GM18909 (cell line): Measurements from ENCODE around the gene CLEC11A.

Experiments used
- ATAC-seq: cut with Tn5 transposase; IDR thresholded peaks from one replicate; pipeline ENCODE4 v1.9.1; 2021; ENCODE audit warnings: mild to moderate bottlenecking; ENCODE audit not compliant: unreplicated experiment, poor library complexity

CLEC11A gene, protein sequence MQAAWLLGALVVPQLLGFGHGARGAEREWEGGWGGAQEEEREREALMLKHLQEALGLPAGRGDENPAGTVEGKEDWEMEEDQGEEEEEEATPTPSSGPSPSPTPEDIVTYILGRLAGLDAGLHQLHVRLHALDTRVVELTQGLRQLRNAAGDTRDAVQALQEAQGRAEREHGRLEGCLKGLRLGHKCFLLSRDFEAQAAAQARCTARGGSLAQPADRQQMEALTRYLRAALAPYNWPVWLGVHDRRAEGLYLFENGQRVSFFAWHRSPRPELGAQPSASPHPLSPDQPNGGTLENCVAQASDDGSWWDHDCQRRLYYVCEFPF

DNA sequence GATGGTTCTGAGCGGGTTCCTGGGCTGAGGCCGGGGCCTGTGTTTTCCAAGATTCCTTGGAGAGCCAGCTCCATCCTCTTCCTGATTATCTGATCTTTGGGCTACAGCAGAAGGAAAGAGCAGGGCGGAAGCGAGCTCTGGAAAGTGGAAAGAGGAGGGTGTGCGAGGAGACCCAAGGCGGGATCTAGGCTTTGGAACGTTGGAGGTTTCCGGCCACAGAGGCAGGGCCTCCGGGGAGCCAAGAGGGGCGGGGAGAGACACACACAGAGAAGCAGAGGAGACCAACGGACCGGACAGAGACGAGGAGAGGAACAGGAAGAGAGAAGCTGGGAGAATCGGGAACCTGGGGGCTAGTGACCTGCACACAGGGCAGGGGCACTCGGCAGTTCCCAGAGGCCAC lies at the start of gene CLEC11A:
TSS of gene CLEC11A (plus strand) at position 296 of the 400 bp plus-strand sequence. CDS start 162 bp downstream, outside the sequence.
- no peak for ATAC-seq

DNA sequence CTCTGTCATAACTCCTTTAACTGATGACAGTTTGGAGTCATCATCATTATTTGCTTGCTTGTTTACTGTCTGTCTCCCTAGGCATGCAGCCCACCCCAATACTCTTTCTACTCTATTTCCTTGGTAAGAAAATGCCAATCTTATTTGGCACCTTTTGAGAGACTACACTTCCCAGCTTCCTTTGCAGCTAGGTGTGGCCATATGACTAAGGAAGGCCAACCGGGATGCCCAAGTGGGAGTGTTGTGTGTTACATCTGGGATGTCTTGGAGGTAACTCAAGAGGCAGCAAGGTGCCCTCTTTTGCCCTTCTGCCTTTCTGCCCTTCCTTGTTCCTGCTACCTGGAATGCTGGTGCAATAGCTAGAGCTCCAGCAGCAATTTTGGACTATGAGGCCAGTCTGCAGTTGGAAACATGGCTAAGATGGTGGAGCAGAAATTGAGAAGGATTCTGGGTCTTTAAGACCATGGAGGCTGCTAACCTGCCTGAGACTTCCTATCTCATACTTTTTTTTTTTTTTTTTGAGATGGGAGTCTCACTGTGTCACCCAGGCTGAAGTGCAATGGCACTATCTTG lies 46.5 kb upstream of the CLEC11A start:
- ATAC-seq: no peak

DNA sequence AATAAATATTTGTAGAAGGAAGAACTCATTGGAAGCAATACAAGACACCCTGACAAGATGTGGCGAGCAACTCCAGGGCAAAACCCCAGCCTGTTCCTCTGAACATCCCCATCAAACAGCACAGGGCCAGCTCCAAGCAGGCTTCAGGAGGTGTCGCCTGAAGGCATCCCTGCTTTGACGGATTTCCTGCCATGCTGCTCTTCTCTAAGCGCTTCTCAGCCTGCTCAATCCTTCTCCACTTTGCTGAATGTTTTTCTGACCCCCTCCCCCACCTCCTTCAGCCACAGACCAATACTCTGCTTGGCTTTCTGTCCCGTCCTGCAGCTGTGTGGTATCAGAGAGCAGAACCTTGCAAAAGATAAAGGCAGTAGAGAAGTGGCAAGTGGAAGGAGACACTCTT lies 45.5 kb upstream of the CLEC11A start:
- no peak for ATAC-seq

DNA sequence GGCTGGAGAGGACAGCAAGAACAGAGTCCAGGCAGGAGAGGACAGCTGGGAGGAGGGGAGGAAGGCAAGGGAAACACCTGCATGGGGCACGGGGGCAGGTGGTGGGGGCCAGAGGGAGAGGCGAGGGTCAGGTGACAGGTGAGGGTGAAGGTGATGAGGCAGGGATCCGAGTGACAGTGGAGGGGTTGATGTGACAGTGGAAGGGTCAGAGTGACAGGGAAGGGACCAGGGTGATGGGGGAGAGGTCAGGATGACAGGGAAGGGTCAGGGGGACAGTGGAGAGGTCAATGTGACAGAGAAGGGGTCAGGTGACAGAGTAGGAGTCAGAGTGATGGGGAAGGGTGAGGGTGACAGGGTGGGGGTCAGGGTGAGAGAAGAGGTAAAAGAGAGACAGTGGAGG lies 44.8 kb upstream of the CLEC11A start:
- ATAC-seq: no peak

DNA sequence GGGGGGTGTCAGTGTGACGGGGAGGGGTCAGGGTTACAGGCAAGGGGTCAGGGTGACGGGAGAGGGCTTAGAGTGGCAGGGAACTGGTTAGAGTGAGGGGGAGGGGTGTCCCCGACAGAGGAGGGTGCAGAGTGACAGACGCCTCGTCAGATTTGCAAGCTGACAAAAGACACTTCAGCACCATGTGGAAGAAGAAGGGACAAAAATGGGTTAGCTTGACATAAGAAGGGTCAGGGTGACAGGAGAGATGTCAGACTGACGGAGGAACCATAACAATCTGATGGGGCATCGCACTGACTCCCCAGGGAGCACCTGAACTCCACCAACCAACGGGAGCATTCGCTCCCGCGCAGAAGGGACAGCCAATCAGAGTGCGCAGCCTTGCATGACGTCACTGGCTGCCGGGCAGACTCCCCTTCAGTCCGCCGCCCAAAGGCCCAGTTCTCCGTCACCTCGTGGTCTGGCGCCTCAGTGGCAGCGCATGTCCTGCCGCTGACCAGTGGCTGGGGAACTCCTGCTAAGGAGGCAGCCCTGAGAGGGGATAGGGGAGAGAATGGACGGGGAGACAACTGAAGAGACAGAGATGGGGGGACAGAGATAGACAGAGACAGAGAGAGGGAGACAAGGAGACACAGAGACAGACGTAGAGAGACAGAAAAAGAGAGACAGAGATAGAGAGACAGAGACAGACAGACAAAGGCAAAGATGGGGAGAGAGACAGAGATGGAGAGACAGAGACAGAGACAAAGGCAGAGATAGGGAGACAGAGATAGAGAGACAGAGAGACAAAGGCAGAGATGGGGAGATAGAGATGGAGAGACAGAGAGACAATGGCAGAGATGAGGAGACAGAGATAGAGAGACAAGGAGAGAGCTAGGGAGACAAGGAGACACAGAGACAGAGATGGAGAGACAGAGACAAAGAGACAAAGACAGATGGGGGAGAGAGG lies 43.7 kb upstream of the CLEC11A start:
- ATAC-seq: peak; percentile 78

DNA sequence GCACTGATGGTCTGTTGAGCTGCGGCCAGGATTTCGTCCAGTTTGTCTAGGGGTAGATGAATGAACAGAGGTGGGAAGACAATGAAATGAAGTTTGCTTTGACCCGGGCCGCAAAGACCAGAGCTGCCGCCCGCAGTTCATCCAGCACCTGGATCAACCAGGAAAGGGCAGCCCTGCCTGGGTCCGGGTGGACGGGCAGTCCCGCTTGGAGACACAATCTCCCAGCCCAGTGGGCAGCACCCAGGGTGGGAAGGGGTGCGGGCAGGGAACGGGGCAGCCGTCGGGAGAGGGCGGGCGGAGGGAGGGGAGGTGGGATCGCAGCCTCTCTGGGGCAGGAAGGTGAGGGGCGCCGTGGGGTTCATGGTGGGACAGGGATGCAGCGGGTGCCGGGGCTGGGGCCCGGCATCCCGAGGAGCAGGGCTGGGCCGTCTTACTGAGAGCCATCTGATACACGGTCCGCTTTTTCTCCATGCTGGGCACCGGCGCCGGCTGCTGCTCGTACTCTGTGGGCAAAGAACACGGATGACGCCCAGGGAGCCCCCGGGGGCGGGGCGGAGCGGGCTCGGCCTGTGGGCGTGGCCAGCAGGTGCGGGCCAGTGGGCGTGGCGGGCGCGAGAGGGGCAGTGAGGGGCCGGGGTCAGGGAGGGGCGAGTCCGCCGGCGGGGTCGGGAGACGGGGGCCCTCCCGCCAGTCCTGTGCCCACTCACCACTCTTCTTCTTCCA lies 36.7 kb upstream of the CLEC11A start:
- no peak for ATAC-seq

DNA sequence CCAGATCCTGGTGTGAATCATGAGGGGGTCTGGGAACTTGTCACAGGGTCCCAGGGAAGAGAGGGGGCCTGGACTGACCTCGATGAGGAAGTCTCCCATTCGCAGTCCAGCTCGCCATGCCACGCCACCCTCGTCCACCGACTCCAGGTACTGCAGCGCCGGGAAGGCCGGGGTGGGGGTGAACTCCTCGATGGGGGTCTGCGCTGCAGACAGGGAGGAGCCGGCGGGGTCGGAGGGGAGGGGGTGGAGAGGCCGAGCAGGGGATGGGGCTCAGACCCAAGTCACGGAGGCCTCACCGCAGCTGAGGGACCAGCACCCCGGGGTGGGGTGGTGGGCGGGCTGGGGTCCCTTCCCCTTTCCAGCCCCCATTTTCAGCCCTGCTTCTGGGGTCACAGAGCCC lies 34.4 kb upstream of the CLEC11A start:
- ATAC-seq: no peak

DNA sequence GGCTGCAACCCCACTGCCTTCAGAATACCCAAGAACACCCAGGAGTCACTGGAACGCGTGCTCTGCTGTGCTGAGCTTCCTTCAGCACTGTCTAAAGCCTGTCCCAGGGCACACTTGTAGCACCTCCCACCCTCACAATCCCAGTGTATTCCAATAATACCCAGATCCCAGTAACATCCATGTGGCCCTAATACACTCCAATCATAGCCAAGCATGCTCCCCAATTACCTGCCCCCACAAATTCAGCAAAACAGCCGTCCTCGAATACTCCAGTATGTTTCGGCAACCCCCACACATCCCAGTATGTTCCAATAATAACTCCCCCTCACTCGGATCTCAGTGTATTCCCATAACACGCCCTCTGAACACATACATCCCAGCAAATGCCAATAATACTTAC lies 32.7 kb upstream of the CLEC11A start:
- ATAC-seq: no peak

DNA sequence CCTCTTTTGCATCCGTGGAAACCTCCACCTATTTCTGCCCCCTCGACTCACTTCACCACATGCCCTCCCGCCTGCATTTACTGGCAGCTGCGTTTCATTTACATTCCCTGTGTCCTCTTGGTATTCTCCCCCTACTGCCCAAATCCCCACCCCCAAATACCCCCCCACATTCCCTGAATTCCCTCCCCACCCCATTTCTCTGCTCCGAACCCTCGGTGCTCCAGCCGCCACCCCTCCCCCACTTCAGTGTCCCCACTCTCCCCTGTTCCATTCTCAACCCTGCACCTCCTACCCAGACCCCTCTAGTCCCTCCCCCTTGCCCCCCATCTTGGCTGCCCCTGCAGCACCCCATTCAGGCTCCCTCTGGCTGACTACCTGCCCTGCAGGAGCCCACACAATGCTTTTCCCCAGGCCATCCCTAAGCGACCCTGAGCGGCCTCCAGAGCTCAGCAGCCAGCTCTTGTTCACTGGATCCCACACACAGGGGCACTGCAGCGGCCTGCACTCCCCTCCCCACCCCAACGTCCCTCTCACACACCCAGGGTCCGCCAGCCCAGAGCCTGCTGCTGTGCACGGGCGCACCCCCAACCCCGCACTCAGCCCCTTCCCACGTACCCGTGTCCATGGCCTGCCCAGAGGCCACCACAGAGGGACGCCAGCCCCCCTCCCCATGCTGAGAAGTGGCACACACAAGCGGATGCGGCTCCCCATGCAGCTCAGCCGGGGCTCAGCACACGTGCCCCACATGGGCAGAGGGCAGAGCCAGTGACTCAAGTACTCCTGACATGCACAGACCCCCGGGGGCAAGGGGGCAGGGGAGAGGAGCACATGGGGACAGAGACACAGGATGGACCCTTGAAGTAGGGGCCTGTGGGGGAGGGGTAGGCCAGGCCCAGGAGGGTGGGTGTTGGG lies 29.8 kb upstream of the CLEC11A start:
- no peak for ATAC-seq

DNA sequence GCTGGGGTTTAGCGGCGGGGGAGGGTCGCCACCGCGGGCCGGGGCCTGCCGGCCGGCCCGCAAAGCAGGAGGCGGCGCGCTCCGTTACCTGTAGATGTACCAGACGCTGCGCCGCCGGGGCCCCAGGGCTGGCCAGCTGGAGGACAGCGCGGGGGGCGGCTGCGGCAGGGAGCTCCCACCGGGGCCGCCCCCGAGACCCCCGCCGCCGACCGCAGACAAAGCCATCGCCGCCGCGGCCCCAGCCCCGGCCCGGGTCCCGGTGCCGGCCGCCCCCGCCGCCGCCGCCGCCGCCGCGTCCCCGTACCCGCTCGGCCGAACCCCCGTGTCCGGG lies 28.4 kb upstream of the CLEC11A start:
- ATAC-seq: no peak

DNA sequence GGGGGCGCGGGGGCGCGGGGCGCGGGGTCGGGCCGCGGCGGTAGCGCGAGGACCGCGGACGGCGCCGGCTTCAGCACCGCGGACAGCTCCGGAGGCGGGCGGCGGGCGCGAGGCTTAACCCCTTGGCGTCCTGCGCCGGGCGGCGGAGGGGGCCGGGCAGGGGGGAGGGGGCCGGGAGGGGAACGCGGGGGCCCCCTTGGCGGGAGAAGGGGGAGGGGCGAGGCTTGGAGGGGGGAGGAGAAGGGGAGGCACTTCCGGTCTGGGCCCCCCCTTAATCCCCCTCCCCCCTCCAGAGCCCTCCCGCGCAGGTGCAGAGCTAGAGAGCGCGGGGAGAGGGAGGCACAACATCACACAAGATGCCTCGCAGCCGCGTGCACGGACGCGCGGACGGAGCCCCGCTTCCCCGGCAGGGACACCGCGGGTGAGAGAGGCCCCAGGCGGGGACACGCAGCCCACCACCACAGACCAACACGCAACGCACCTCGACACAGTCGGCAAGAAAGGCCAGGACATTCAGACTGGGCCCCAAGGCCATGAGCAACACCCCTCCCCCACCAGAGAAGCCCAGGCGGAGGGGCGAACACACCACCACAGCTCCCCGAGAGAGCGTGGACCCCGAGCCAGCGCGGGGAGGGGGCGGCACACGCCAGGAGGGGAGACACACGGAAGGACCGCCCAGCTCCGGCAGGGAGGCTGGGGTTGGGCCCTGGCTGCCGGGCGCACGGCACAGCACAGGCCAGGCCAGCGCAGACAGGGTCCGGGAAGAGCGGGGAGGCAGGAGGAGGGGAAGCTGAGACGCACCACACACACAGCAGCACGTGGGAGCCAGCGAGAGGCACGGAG lies 27.7 kb upstream of the CLEC11A start:
- ATAC-seq: no peak

DNA sequence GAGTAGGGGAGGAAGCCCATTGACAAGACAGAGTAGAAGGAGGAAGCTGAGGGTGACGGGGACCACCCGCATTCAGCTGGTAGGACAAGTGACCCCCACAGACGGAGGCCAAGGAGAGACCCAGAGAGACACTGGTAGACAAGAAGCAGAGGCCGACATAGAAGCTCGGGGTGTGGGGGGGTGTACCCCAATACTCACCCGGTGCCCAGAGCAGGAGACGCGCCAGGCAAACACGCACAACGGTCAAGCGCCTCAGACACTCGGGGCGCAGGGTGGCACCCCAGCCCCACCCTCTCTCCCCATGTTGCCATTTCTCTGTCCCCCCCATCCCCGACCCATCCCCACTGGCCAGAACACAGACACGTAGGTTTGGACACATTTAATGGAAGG lies 27.1 kb upstream of the CLEC11A start:
- no peak for ATAC-seq

DNA sequence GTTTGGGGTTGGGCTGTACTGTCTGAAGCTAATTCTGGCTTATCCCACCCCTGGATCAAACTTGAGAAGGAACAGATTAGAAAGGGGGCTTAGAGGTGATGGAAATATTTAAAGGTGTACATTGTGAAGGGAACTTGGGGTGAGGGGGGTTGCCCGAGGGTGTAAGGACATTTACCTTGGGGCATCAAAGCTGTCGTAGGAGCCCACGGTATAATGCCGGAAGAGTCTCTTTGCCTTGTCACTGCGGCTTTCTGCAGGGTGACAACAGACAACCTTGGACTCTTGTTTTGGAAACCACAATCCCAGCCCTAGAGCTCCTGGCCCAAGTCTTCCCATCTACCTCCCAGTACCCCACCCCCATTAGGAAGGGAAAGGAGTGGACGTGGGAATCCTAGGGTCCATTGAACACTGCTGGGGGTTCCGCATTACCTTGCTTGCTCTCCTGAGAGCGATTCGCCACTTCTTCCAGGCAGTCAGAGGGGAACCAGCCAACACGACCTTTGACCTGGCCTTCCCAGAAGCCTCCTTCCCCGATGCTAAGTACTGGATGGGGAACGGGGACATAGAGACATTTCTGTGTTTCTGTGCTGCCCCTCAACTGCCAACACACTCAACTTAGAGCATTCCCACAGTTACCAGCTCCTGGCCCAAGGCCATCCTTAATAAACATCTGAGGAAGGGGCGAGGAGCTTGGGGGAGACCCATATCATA lies 25.6 kb upstream of the CLEC11A start:
- no peak for ATAC-seq

DNA sequence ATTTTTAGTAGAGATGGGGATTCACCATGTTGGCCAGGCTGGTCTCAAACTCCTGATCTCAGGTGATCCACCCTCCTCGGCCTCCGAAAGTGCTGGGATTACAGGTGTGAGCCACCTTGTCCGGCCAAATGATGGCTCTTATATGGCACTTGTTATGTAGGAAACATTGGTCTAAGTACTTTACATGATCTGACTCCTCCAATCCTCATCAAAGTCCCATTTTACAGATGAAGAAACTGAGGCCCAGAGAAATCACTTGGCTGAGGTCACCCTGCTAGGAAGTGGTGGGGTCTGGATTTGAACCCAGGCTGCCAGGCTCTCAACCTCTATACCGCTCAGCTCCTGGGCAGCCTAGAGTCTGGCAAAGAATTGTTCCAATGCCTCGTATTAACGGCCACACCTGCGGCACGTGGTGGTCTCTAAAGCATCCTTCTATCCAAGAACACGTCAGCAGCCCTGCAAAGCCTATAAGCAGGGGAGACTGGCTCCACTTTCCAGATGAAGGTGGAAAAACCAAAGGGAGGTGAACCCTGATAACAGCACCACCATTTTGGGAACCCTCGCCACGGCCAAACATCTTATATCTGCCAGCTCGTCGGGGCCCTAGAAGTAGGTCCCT lies 21.7 kb upstream of the CLEC11A start:
- no peak for ATAC-seq

DNA sequence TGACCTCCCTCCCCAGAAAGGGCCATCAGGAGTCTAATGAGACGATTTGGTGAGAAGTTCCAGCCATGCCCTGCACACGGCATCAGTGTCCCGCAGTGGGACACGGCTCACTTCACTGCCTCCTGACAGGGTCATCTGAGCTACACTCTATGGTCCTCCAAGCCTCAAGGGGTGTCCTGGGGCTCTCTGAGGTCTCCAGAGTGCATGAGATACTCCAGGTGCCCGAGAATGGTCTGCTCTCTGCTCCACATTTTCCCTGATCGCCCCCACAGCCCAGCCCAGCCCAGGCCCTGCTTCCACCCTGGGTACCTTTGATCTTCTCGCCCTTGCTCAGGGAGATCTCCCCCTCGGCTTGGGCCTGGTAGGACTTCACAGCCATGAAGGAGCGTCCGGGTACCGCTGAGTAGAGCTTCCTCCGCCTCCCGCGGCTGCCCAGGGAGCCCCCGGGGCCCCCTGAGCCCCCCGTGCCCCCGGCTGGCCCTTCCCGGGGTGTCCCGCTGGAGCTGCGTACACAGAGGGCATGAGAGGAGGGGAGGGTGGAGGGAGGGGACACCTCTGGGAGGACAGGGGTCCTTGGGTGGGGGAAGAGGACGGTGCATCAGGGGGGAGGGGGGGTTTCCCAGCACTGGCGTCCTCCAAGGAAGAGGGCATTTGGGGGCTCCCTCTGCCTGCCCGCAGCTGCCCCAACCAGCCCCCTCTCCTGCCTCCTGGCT lies 20.9 kb upstream of the CLEC11A start:
- no peak for ATAC-seq

DNA sequence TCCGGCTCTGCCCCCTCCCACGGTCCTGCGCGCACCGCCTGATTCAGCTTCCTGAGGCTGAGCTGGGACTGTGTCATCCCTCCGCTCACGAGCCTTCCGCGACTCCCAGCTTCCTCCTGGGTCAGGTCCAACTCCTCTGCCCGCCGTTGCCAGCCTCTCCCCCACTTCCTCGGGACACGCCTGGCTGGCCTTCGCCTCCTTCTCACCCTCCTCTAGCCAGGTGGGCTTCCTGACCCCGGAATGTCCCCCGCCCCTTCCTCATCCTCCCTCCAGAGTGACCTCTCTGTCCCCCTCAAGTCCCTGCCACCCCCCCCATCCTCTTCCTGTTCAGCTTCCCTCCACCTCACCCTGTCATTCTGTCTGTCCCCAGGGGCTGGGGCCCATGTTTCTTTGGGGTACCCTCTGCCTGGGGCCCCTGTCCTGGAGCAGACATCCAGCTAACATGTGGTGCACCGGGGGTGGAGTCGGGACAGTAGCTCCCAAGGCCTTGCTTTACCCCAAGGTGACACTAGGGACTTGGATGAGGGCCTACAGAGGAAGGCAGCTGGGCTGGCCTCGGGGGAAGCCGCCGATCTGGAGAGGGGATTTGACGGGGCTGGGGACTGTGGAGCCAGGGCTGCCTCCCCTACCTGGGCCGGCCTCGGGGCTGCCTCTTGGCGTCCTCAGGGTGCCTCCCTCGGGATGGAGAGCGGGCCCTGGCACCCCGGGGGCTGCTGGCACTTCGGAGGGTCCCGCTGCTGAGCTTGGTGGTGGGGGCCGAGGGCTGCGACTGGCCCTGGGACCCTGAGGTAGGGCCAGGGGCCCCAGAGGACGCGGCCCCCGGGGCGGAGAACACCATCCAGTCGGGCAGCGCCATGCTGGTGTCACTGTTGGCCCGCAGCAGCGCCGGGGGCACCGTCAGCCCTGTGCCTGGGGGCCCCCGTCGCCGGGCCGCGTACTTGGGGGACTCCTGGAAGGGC lies 20.0 kb upstream of the CLEC11A start:
- no peak for ATAC-seq
